Left hindlimb (tissue), 1 donor: Measurements from ENCODE around the gene CD4.
"Not testable (repeated sequence)": the region's sequence is repeated elsewhere in the genome, so short reads cannot be mapped to it uniquely, and the experiment has no call there.

ENCODE experiments used
- DNase-seq: peaks from one replicate; pipeline ENCODE4 v3.0.0-alpha.2; 2018

The CD4 gene

GRCh38 chr12:6788972-6789924, at the start of gene CD4:
TSS of gene CD4 (plus strand) at chr12:6789528. CDS start at chr12:6800139, 10,611 bp downstream.
- DNase-seq, result no peak

- not testable (repeated sequence) for DNase-seq
Measured at GRCh38 chr12:6742080-6742479, 47.2 kb upstream of the CD4 start.

GRCh38 chr12:6742834-6743233, 46.5 kb upstream of the CD4 start:
- no peak for DNase-seq

- DNase-seq, result not testable (repeated sequence)
Measured at GRCh38 chr12:6743300-6743699, 46.0 kb upstream of the CD4 start.

- DNase-seq, result no peak
Measured at GRCh38 chr12:6745741-6746525, 43.4 kb upstream of the CD4 start.

GRCh38 chr12:6747216-6747615, 42.1 kb upstream of the CD4 start:
- DNase-seq, result no peak

- no peak for DNase-seq
Measured at GRCh38 chr12:6748761-6749160, 40.6 kb upstream of the CD4 start.

GRCh38 chr12:6750506-6750905, 38.8 kb upstream of the CD4 start:
- no peak for DNase-seq

GRCh38 chr12:6751767-6752166, 37.6 kb upstream of the CD4 start:
- no peak for DNase-seq

GRCh38 chr12:6752167-6752920, 37.0 kb upstream of the CD4 start:
- DNase-seq, result peak; percentile 84

- peak; percentile 99 for DNase-seq
Measured at GRCh38 chr12:6752921-6753771, 36.2 kb upstream of the CD4 start, which contains the start of gene MLF2. TSS of gene MLF2 (minus strand) at chr12:6753141. CDS start at chr12:6752334, 807 bp downstream.

- no peak for DNase-seq
Measured at GRCh38 chr12:6753772-6754356, 35.5 kb upstream of the CD4 start.

GRCh38 chr12:6754411-6754810, 34.9 kb upstream of the CD4 start:
- no peak for DNase-seq

GRCh38 chr12:6757028-6757690, 32.2 kb upstream of the CD4 start:
- DNase-seq, result no peak

GRCh38 chr12:6758506-6759095, 30.7 kb upstream of the CD4 start:
- DNase-seq, result no peak

GRCh38 chr12:6759741-6760140, 29.6 kb upstream of the CD4 start:
- DNase-seq, result peak; percentile 6

GRCh38 chr12:6763380-6763779, 25.9 kb upstream of the CD4 start:
- DNase-seq, result peak; percentile 27

GRCh38 chr12:6764011-6764828, 25.1 kb upstream of the CD4 start:
- peak; percentile 97 for DNase-seq

GRCh38 chr12:6765048-6765633, 24.2 kb upstream of the CD4 start:
- no peak for DNase-seq
